Measurements from ENCODE around the gene SLC12A3. TPM values are rescaled to one million over a fixed set of nuclear protein-coding genes. Genes with fewer than 3 reads are reported as not detected.

The SLC12A3 gene
- total and polyA plus RNA-seq, 2 of the 4 experiments (the other 2 are of a cell fraction), result not detected

GRCh38 chr16:56855946-56856345, 9.1 kb upstream of the SLC12A3 start:
- in situ Hi-C loops (cut with MboI; ENCODE audit: low sequenced_read_pairs) (no loop called here), dilution Hi-C loops (cut with HindIII; ENCODE audit: low sequenced_read_pairs, unreplicated experiment) (no loop called here), intact Hi-C loops (cut with micrococcal nuclease) (no loop called here)
- ChIA-PET CTCF (interaction anchor here (0.5 to 1.4 kb wide), 2 partner anchors 63 to 188 kb away, joined by 5 to 6 read pairs; no protein-coding TSS in a partner anchor), POLR2A (ENCODE audit: unreplicated experiment) (no interaction called here)
- no peak for TF ChIP-seq MAFK (IDR thresholded peaks at IDR 0.05; ENCODE audit: low read depth, low read length)
- TF ChIP-seq RFX5 (IDR thresholded peaks at IDR 0.05; ENCODE audit: low read depth, low read length), result no peak
- no peak for TF ChIP-seq CHD1 (IDR thresholded peaks at IDR 0.05; ENCODE audit: low read depth, low read length)
- no peak for TF ChIP-seq CEBPB (IDR thresholded peaks at IDR 0.05; ENCODE audit: low read depth, low read length)
- no peak for TF ChIP-seq USF2 (IDR thresholded peaks at IDR 0.05; ENCODE audit: low read depth, low read length)
- TF ChIP-seq RAD21 (IDR thresholded peaks at IDR 0.05; ENCODE audit: low read length), result no peak
- no peak for TF ChIP-seq CTCF (conservative IDR thresholded peaks at IDR 0.05; ENCODE audit: low read depth, low read length)
- TF ChIP-seq FOS (IDR thresholded peaks at IDR 0.05; ENCODE audit: low read depth, low read length), result no peak
- no peak for TF ChIP-seq ELK1 (IDR thresholded peaks at IDR 0.05; ENCODE audit: borderline replicate concordance, low read depth, low read length)
- no peak for TF ChIP-seq NFE2L2 (IDR thresholded peaks at IDR 0.05; ENCODE audit: low read depth, low read length)
- TF ChIP-seq POLR2A (IDR thresholded peaks at IDR 0.05; ENCODE audit: low read depth, low read length), result no peak
- TF ChIP-seq SMC3 (IDR thresholded peaks at IDR 0.05; ENCODE audit: low read depth, low read length), result no peak
- no peak for TF ChIP-seq MAZ (IDR thresholded peaks at IDR 0.05; ENCODE audit: borderline replicate concordance, low read depth, low read length)
- TF ChIP-seq MXI1 (IDR thresholded peaks at IDR 0.05; ENCODE audit: borderline replicate concordance, low read depth, low read length), result no peak
- H2AK5ac ChIP-seq (ENCODE audit: low read depth, low read length), result no peak overlapping the region
- H3K4me1 ChIP-seq (ENCODE audit: control insufficient read depth, insufficient read depth, low read length), result peaks cover 5% of the 10 kb centered on the region
- H2BK5ac ChIP-seq (ENCODE audit: low read depth, low read length, poor library complexity, severe bottlenecking), result no peak overlapping the region
- no peak overlapping the region for H3K9ac ChIP-seq (ENCODE audit: low read depth, low read length)
- no peaks in the 10 kb centered on the region for H3K9me3 ChIP-seq (ENCODE audit: control insufficient read depth, insufficient read depth, low read length)
- no TSS peak for BruUV-seq (replicated peaks)
- H2BK15ac ChIP-seq (ENCODE audit: low read depth, low read length), result no peak overlapping the region
- no peak overlapping the region for H3K4me3 ChIP-seq (ENCODE audit: insufficient read depth, low read depth, low read length)
- WGBS, 2 experiments (ENCODE audit: extremely low coverage in 2 of 2, insufficient read length in 1 of 2), result no CpG with 5 or more reads among the region's 4 CpGs
- no peak overlapping the region for H2AK9ac ChIP-seq (replicated peaks; ENCODE audit: low read depth, low read length, poor library complexity)
- H3K9me1 ChIP-seq (ENCODE audit: insufficient read depth, low read length), result peaks cover 9% of the 10 kb centered on the region; the same call in 1 of the 2 replicates
- no peak overlapping the region for H3K14ac ChIP-seq (replicated peaks; ENCODE audit: low read depth, low read length)
- no peak overlapping the region for H2AFZ ChIP-seq (replicated peaks; ENCODE audit: low read length, poor library complexity)
- no peaks in the 10 kb centered on the region for H3K79me1 ChIP-seq (ENCODE audit: low read depth in 1 of 2, low read length in 2 of 2)
- no peak overlapping the region for H3K4me2 ChIP-seq (ENCODE audit: low read depth, low read length)
- H2BK20ac ChIP-seq (ENCODE audit: low read depth, low read length), result no peak overlapping the region
- H3K36me3 ChIP-seq (ENCODE audit: control insufficient read depth, insufficient read depth, low read length), result no peaks in the 10 kb centered on the region
- no peak overlapping the region for H3K18ac ChIP-seq (ENCODE audit: low read depth, low read length)
- no peaks in the 10 kb centered on the region for H3K27me3 ChIP-seq (ENCODE audit: control insufficient read depth, insufficient read depth, low read length)
- H4K91ac ChIP-seq (ENCODE audit: insufficient read depth, low read depth, low read length), result no peak overlapping the region
- DNase-seq (no peak), ATAC-seq (ENCODE audit: low read depth) (no peak)
- H4K20me1 ChIP-seq (ENCODE audit: insufficient read depth, low read length), result no peaks in the 10 kb centered on the region
- H2BK120ac ChIP-seq (ENCODE audit: low read depth, low read length), result no peak overlapping the region
- no peak overlapping the region for H3K23ac ChIP-seq (ENCODE audit: low read depth, low read length)
- H3K56ac ChIP-seq (ENCODE audit: extremely low read depth, insufficient read depth, low read length), result no peak overlapping the region
- no peak overlapping the region for H4K8ac ChIP-seq (ENCODE audit: low read depth in 2 of 2, low read length in 2 of 2)
- H4K5ac ChIP-seq (ENCODE audit: low read depth, low read length), result no peak overlapping the region
- no peak overlapping the region for H3K27ac ChIP-seq (ENCODE audit: insufficient read depth, low read length)
- H3K4ac ChIP-seq (ENCODE audit: low read depth, low read length), result no peak overlapping the region
